ENCODE data around the gene SLIRP. TPM values are rescaled to one million over a fixed set of nuclear protein-coding genes. Genes with fewer than 3 reads are reported as not detected.
"Not testable (repeated sequence)": the region's sequence is repeated elsewhere in the genome, so short reads cannot be mapped to it uniquely, and the experiment has no call there.

SLIRP gene
- polyA plus RNA-seq, 4 donors, result 98.2 to 137 (median 108) TPM

- DNase-seq (ENCODE audit: low read depth in 4 of 4, low spot score in 2 of 4), result no peak
Measured at GRCh38 chr14:77738559-77739250, 30.8 kb downstream of the SLIRP start.

GRCh38 chr14:77741438-77741837 lies 33.5 kb downstream of the SLIRP start:
- DNase-seq (ENCODE audit: low read depth in 4 of 4, low spot score in 2 of 4), result no peak

GRCh38 chr14:77746064-77746702 lies 38.3 kb downstream of the SLIRP start:
- DNase-seq (ENCODE audit: low read depth in 4 of 4, low spot score in 2 of 4), result no peak

- DNase-seq (ENCODE audit: low read depth in 4 of 4, low spot score in 2 of 4), result not testable (repeated sequence)
Measured at GRCh38 chr14:77747425-77747824, 39.5 kb downstream of the SLIRP start.

GRCh38 chr14:77752266-77752665 lies 44.4 kb downstream of the SLIRP start:
- no peak for DNase-seq (ENCODE audit: low read depth in 4 of 4, low spot score in 2 of 4)

- DNase-seq (ENCODE audit: low read depth in 4 of 4, low spot score in 2 of 4), result no peak
Measured at GRCh38 chr14:77752799-77753516, 45.1 kb downstream of the SLIRP start.

- peak; percentile 80 to 92 (median 88) for DNase-seq (ENCODE audit: low read depth in 4 of 4, low spot score in 2 of 4)
Measured at GRCh38 chr14:77760381-77761204, 52.7 kb downstream of the SLIRP start, which contains the start of gene SNW1. Gene SNW1, minus strand, starts transcription at chr14:77761156. Its CDS starts 29 bp downstream, at chr14:77761127.

GRCh38 chr14:77761205-77761931 lies 53.5 kb downstream of the SLIRP start:
- DNase-seq (ENCODE audit: low read depth in 4 of 4, low spot score in 2 of 4), result peak in 2 of 4 donors; percentile 18 to 86

GRCh38 chr14:77763316-77763715 lies 55.4 kb downstream of the SLIRP start:
- no peak for DNase-seq (ENCODE audit: low read depth in 4 of 4, low spot score in 2 of 4)

GRCh38 chr14:77763978-77764377 lies 56.1 kb downstream of the SLIRP start:
- DNase-seq (ENCODE audit: low read depth in 4 of 4, low spot score in 2 of 4), result no peak

Other genes with a start within 250 kb of the SLIRP start
- gene ISM2, start 209.3 kb upstream of the SLIRP start, polyA plus RNA-seq (ENCODE audit: insufficient read length in 4 of 4), result 1 to 10 TPM; 1.3 to 3.6 (median 1.8) TPM
- 10 to 100 TPM; 67.1 to 71.3 (median 69.1) TPM for gene SPTLC2, start 91.5 kb upstream of the SLIRP start, polyA plus RNA-seq (ENCODE audit: insufficient read length in 4 of 4)
- 10 to 100 TPM; 16.7 to 19.0 (median 17.2) TPM for gene ALKBH1, start 80 bp upstream of the SLIRP start, polyA plus RNA-seq (ENCODE audit: insufficient read length in 4 of 4)
- 10 to 100 TPM; 78.2 to 98.2 (median 84.6) TPM for gene SNW1, start 53.1 kb downstream of the SLIRP start, polyA plus RNA-seq (ENCODE audit: insufficient read length in 4 of 4)
- gene ADCK1, start 92.0 kb downstream of the SLIRP start, polyA plus RNA-seq (ENCODE audit: insufficient read length in 4 of 4), result 10 to 100 TPM in 2 of 4 donors, 1 to 10 TPM in 2; 7.6 to 12.8 (median 10.0) TPM